HFFc6 (cell line): ENCODE results near the gene PAX3. TPM values are rescaled to one million over a fixed set of nuclear protein-coding genes. Genes with fewer than 3 reads are reported as not detected.

ENCODE experiments used
- DNase-seq: peaks from one replicate; pipeline ENCODE4 v3.0.0-alpha.2; 2018
- H3K27ac Mint-ChIP-seq: 2 replicates; pipeline ENCODE4 v1.8.0; 2020; ENCODE audit warnings: mild to moderate bottlenecking, mixed read lengths
- H3K27me3 Mint-ChIP-seq: 2 replicates; pipeline ENCODE4 v1.8.0; 2021; ENCODE audit warnings: mild to moderate bottlenecking, moderate library complexity, mixed read lengths; ENCODE audit not compliant: insufficient read depth
- H3K36me3 Mint-ChIP-seq: 2 replicates; pipeline ENCODE4 v1.8.0; 2021; ENCODE audit warnings: low read depth, mixed read lengths
- H3K4me1 Mint-ChIP-seq: 2 replicates; pipeline ENCODE4 v1.8.0; 2020; ENCODE audit warnings: low read depth, mixed read lengths
- H3K4me3 Mint-ChIP-seq: 2 replicates; pipeline ENCODE4 v1.8.0; 2020; ENCODE audit warnings: mild to moderate bottlenecking, moderate library complexity, mixed read lengths
- H3K9me3 Mint-ChIP-seq: 2 replicates; pipeline ENCODE4 v1.8.0; 2020; ENCODE audit warnings: mild to moderate bottlenecking, mixed read lengths
- CTCF ChIP-seq: fragments of 200-600 bp; sonication (generic); IDR thresholded peaks from 2 replicates; pipeline ENCODE4 v1.5.0; 2021; ENCODE audit warnings: antibody characterized with exemption, mild to moderate bottlenecking
- total RNA-seq, 6 experiments: library from RNA; stranded (reverse); fragmentation: NEBNext Ultra II Directional; extraction: Animal tissue kit (Norgen Biotek cat#: 25700); gene quantifications; 2 replicates in 1 of 6; 3 replicates in 5 of 6; pipeline ENCODE4 v1.2.3, GENCODE V29; 2021

The PAX3 gene
- total RNA-seq, 6 experiments from 2014 or later: 13.2 to 20.7 (median 16.4) TPM

GRCh38 chr2:222284466-222284865 lies 14.3 kb downstream of the PAX3 start:
- H3K27ac Mint-ChIP-seq: no peak overlapping the region
- peaks cover 48% of the 10 kb centered on the region for H3K4me1 Mint-ChIP-seq
- peaks cover 40% of the 10 kb centered on the region for H3K36me3 Mint-ChIP-seq
- H3K27me3 Mint-ChIP-seq: no peaks in the 10 kb centered on the region
- H3K4me3 Mint-ChIP-seq: no peak overlapping the region
- no peak for DNase-seq
- TF ChIP-seq CTCF: no peak
- no peaks in the 10 kb centered on the region for H3K9me3 Mint-ChIP-seq

DNA sequence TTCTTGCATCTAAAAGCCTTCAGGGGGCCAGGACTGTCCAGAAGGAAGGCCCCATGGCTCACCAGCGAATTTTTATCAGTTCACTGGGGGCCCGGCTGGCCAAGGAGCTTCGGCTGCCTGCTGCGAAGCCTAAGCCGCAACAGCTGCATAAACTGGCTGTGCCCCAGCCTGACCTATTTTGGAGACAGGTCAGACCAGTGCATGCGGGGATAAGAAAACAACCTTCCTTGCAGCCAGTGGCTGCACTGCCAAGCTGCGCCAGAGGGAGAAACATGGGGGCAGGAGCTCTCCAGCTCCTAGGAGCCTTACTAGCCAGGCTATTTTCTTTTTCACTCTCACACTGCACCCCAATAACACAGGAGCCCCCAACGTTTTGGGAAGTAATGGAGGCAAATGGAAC lies 15.2 kb downstream of the PAX3 start:
- no peak for TF ChIP-seq CTCF
- peaks cover 42% of the 10 kb centered on the region for H3K4me1 Mint-ChIP-seq
- no peak for DNase-seq
- H3K27me3 Mint-ChIP-seq: no peaks in the 10 kb centered on the region
- H3K27ac Mint-ChIP-seq: no peak overlapping the region
- H3K9me3 Mint-ChIP-seq: no peaks in the 10 kb centered on the region
- H3K4me3 Mint-ChIP-seq: no peak overlapping the region
- H3K36me3 Mint-ChIP-seq: peaks cover 37% of the 10 kb centered on the region

DNA sequence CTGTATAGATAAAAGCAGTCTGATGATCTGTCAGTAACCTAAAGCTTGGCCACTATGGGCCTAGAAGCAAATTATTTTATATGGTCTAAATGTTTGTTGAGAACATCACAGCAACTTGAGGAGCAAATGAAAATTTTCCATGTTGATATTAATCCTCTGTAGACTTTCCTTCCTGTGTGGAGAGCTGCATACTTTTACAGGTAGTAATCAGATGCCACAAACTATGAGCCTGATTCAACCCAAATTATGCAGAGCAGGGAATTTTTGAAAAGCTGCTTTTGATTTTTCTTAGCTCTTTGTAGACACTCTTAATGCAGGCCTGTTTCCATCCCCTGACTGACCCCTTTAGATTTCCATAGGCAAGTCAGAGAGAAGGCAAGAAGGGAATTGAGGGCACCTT lies 17.3 kb downstream of the PAX3 start:
- Mint-ChIP-seq H3K36me3 (peaks cover 30% of the 10 kb centered on the region), H3K9me3 (no peaks in the 10 kb centered on the region), H3K4me3 (peak overlapping the region; percentile 7), H3K27me3 (no peaks in the 10 kb centered on the region), H3K4me1 (peaks cover 35% of the 10 kb centered on the region), H3K27ac (peak overlapping the region; percentile 70)
- TF ChIP-seq CTCF: no peak
- peak; percentile 54 for DNase-seq

GRCh38 chr2:222280795-222281194 lies 18.0 kb downstream of the PAX3 start:
- peak; percentile 39; the same call in 1 of the 2 replicates for TF ChIP-seq CTCF
- H3K27ac Mint-ChIP-seq: peak overlapping the region; percentile 70
- no peaks in the 10 kb centered on the region for H3K27me3 Mint-ChIP-seq
- peaks cover 26% of the 10 kb centered on the region for H3K36me3 Mint-ChIP-seq
- no peaks in the 10 kb centered on the region for H3K9me3 Mint-ChIP-seq
- peaks cover 35% of the 10 kb centered on the region for H3K4me1 Mint-ChIP-seq
- no peak overlapping the region for H3K4me3 Mint-ChIP-seq
- peak; percentile 40 for DNase-seq

GRCh38 chr2:222272446-222273015 lies 26.3 kb downstream of the PAX3 start:
- DNase-seq: no peak
- H3K27ac Mint-ChIP-seq: peak overlapping the region; percentile 29; the same call in 1 of the 2 replicates
- peaks cover 46% of the 10 kb centered on the region for H3K4me1 Mint-ChIP-seq
- H3K27me3 Mint-ChIP-seq: peaks cover 1% of the 10 kb centered on the region
- TF ChIP-seq CTCF: no peak
- peaks cover 19% of the 10 kb centered on the region; the same call in 1 of the 2 replicates for H3K36me3 Mint-ChIP-seq
- no peaks in the 10 kb centered on the region for H3K9me3 Mint-ChIP-seq
- no peak overlapping the region for H3K4me3 Mint-ChIP-seq
